A673 (cell line): ENCODE data around the gene SORCS3. TPM values are rescaled to one million over a fixed set of nuclear protein-coding genes. Genes with fewer than 3 reads are reported as not detected.

Source experiments
- Bru-seq: library from RNA; stranded (reverse); fragments of 400-500 nt; gene quantifications from one replicate; lab custom pipeline; 2021; lab: Mats Ljungman, UMichigan
- BruChase-seq, 2 experiments: library from RNA; stranded (reverse); fragments of 400-500 nt; gene quantifications; one replicate each; lab custom pipeline; 2021; lab: Mats Ljungman, UMichigan
- BruUV-seq: library from RNA; stranded (reverse); fragments of 400-500 nt; replicated peaks from 2 replicates; lab custom pipeline; 2021; lab: Mats Ljungman, UMichigan
- CTCF ChIA-PET: fragments of 300-600 bp; sonication (Branson Sonifier 250); formaldehyde crosslinking; loops from one replicate; lab custom pipeline; 2022; ENCODE audit warnings: antibody characterized with exemption; lab: Charles Lee
- POLR2A ChIA-PET: fragments of 300-600 bp; sonication (Branson Sonifier 250); formaldehyde crosslinking; loops from one replicate; lab custom pipeline; 2022; ENCODE audit warnings: antibody characterized with exemption; ENCODE audit not compliant: low non-redundant PET; lab: Charles Lee
- DNase-seq: peaks from one replicate; pipeline ENCODE4 v3.0.0-alpha.2; 2015; ENCODE audit warnings: low spot score
- H3K27ac ChIP-seq: fragments of 200-600 bp; sonication (generic); 2 replicates; pipeline ENCODE4 v1.5.1; 2016; ENCODE audit warnings: mixed run types, low read depth, mild to moderate bottlenecking, mixed read lengths, antibody characterized with exemption, low read length; ENCODE audit not compliant: poor library complexity, severe bottlenecking
- H3K27me3 ChIP-seq: fragments of 200-600 bp; sonication (generic); replicated peaks from 2 replicates; pipeline ENCODE4 v1.6.1; 2017; ENCODE audit warnings: mixed run types, low read depth, mild to moderate bottlenecking, mixed read lengths, antibody characterized with exemption, low read length; ENCODE audit not compliant: insufficient read depth, poor library complexity
- H3K36me3 ChIP-seq: fragments of 200-600 bp; sonication (generic); 2 replicates; pipeline ENCODE4 v1.6.1; 2016; ENCODE audit warnings: mixed run types, mild to moderate bottlenecking, mixed read lengths, antibody characterized with exemption, low read length; ENCODE audit not compliant: insufficient read depth, poor library complexity, severe bottlenecking
- H3K4me1 ChIP-seq: fragments of 200-600 bp; sonication (generic); 2 replicates; pipeline ENCODE4 v1.6.1; 2017; ENCODE audit warnings: mixed run types, mild to moderate bottlenecking, mixed read lengths, antibody characterized with exemption, low read length; ENCODE audit not compliant: insufficient read depth, poor library complexity, severe bottlenecking
- H3K4me3 ChIP-seq: fragments of 200-600 bp; sonication (generic); 2 replicates; pipeline ENCODE4 v1.5.1; 2016; ENCODE audit warnings: low read depth, mixed run types, mild to moderate bottlenecking, mixed read lengths, low read length; ENCODE audit not compliant: poor library complexity, severe bottlenecking
- H3K9me3 ChIP-seq: fragments of 200-600 bp; sonication (generic); 2 replicates; pipeline ENCODE4 v1.6.1; 2016; ENCODE audit warnings: mixed run types, low read depth, mild to moderate bottlenecking, mixed read lengths, antibody characterized with exemption, low read length; ENCODE audit not compliant: poor library complexity, severe bottlenecking
- EZH2 ChIP-seq: fragments of 200-600 bp; sonication (generic); IDR thresholded peaks from 2 replicates; pipeline ENCODE4 v1.6.1; 2017; ENCODE audit warnings: borderline replicate concordance, low read depth, mild to moderate bottlenecking, mixed read lengths, antibody characterized with exemption, low read length; ENCODE audit not compliant: poor library complexity, severe bottlenecking
- intact Hi-C: fragments of 100-400 bp; cut with micrococcal nuclease; formaldehyde crosslinking; loops from one replicate; pipeline ENCODE4 v1.10.0; 2022; ENCODE audit not compliant: unreplicated experiment
- long read RNA-seq: library from polyadenylated mRNA; stranded (forward); transcript quantifications from one replicate; pipeline ENCODE4 v2.0.0, GENCODE V29; 2022
- total RNA-seq: library from RNA; stranded (reverse); gene quantifications from 2 replicates; pipeline ENCODE4 v1.2.3, GENCODE V29; 2021
- TF ChIP-seq, protein P1 (sequence below): fragments of 300-800, 200-600 bp; sonication (generic); conservative IDR thresholded peaks from 2 replicates; pipeline ENCODE4 v1.5.1; 2017; ENCODE audit warnings: low read depth, mild to moderate bottlenecking, antibody characterized with exemption, low read length, moderate library complexity, mixed read lengths

SORCS3 gene
- not detected in 2 replicates for total RNA-seq
- percentile 0 among the genes with signal in this experiment for Bru-seq, nascent RNA
- BruChase-seq, experiment 1, labeled RNA remaining after a 2-hour chase = percentile 0 among the genes with signal in this experiment
- percentile 0 among the genes with signal in this experiment for BruChase-seq, experiment 2, labeled RNA remaining after a 6-hour chase
- long read RNA-seq, partial matches to known transcripts = 0 of 1 reads
- long read RNA-seq, other reads (novel, unspliced or antisense) = 1 of 1 reads

DNA sequence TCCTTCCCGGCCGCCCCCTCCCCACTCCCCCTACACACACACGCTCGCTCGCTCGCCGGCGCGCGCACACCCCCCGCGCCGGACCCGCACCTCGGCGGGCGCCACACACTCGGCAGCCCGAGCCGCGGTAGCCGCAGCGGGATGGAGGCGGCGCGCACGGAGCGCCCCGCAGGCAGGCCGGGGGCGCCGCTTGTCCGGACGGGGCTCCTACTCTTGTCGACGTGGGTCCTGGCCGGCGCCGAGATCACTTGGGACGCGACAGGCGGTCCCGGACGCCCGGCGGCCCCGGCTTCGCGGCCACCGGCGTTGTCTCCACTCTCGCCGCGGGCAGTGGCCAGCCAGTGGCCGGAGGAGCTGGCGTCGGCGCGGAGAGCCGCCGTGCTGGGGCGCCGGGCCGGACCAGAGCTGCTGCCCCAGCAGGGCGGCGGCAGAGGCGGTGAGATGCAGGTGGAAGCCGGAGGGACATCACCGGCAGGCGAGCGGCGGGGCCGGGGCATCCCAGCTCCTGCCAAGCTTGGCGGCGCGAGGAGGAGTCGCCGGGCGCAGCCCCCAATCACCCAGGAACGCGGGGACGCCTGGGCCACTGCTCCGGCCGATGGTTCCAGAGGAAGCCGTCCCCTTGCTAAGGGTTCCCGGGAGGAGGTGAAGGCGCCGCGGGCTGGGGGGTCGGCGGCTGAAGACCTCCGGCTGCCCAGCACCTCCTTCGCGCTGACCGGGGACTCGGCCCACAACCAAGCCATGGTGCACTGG lies at the start of gene SORCS3:
Gene SORCS3 (plus strand): TSS at position 104 of the 750 bp plus-strand sequence.
- H3K9me3 ChIP-seq = no peaks in the 10 kb centered on the region
- DNase-seq = no peak
- H3K4me1 ChIP-seq = peaks cover 7% of the 10 kb centered on the region
- H3K36me3 ChIP-seq = no peaks in the 10 kb centered on the region
- ChIA-PET CTCF (no interaction called here), POLR2A (interaction anchor here (0.6 kb wide), 2 partner anchors 32 to 669 kb away, joined by 4 to 6 read pairs; no protein-coding TSS in a partner anchor)
- intact Hi-C loops = loop anchor here (10.0 kb wide), 1 partner anchor 1053 kb away; no protein-coding TSS in a partner anchor
- H3K27me3 ChIP-seq = peaks cover 97% of the 10 kb centered on the region
- H3K4me3 ChIP-seq = no peak within 1 kb of the TSS
- TF ChIP-seq EZH2 = peak; percentile 91
- TF ChIP-seq, protein P1, sequence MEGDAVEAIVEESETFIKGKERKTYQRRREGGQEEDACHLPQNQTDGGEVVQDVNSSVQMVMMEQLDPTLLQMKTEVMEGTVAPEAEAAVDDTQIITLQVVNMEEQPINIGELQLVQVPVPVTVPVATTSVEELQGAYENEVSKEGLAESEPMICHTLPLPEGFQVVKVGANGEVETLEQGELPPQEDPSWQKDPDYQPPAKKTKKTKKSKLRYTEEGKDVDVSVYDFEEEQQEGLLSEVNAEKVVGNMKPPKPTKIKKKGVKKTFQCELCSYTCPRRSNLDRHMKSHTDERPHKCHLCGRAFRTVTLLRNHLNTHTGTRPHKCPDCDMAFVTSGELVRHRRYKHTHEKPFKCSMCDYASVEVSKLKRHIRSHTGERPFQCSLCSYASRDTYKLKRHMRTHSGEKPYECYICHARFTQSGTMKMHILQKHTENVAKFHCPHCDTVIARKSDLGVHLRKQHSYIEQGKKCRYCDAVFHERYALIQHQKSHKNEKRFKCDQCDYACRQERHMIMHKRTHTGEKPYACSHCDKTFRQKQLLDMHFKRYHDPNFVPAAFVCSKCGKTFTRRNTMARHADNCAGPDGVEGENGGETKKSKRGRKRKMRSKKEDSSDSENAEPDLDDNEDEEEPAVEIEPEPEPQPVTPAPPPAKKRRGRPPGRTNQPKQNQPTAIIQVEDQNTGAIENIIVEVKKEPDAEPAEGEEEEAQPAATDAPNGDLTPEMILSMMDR = no peak
- BruUV-seq = no TSS peak
- H3K27ac ChIP-seq = no peak within 1 kb of the TSS

DNA sequence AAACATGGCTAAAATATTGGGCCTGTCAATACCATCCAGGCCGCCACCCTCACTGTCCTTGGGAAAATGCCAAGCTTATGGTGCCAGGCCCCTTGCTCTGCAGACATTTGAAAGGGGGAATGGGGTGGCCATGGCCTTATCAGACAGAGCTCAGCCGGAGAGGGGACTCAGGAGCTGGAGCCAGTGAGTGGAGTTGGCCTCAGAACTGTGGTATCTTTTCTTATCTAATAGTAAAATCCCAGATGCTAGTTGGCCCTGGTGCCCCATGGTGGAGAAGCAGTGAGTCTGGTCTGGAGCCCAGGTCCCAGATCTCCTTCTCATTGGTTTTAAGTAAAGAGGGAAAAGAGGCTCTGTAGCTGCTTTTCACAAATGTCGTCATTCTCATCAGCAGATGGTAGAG lies 49.6 kb upstream of the SORCS3 start:
- CTCF ChIA-PET = no interaction called here
- POLR2A ChIA-PET = no interaction called here
- intact Hi-C loops = no loop called here
- H3K36me3 ChIP-seq = no peaks in the 10 kb centered on the region
- H3K4me1 ChIP-seq = no peaks in the 10 kb centered on the region
- TF ChIP-seq, protein P1 = no peak
- TF ChIP-seq EZH2 = peak; percentile 15
- no peak overlapping the region for H3K27ac ChIP-seq
- H3K4me3 ChIP-seq = no peak overlapping the region
- DNase-seq = no peak
- H3K27me3 ChIP-seq = peaks cover 81% of the 10 kb centered on the region
- no TSS peak for BruUV-seq
- H3K9me3 ChIP-seq = no peaks in the 10 kb centered on the region

DNA sequence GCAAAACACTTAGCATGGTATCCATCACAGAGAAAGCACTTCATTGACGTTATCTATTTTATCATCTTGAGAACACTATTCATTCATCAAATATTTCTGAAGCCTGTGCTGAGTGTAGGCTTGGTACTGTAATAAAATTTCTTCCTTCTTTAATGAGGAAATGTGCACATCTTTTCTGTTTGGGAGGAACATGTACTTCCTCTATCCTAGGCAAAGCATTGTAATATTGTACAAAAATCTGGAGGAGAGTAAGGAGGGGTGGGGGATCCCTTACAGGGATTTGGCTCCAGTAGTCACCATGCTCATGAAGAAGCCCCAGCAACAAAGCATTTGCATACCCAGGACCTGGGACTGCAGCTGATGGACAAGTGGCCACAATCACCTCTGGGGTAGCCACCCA lies 39.9 kb upstream of the SORCS3 start:
- no peaks in the 10 kb centered on the region for H3K4me1 ChIP-seq
- TF ChIP-seq, protein P1 = no peak
- TF ChIP-seq EZH2 = no peak
- H3K4me3 ChIP-seq = no peak overlapping the region
- H3K27ac ChIP-seq = no peak overlapping the region
- intact Hi-C loops = no loop called here
- no peaks in the 10 kb centered on the region for H3K9me3 ChIP-seq
- ChIA-PET POLR2A (no interaction called here), CTCF (no interaction called here)
- no TSS peak for BruUV-seq
- no peaks in the 10 kb centered on the region for H3K36me3 ChIP-seq
- H3K27me3 ChIP-seq = peaks cover 21% of the 10 kb centered on the region
- DNase-seq = no peak
